ENCODE data around the gene RSPH6A. TPM values are rescaled to one million over a fixed set of nuclear protein-coding genes. Genes with fewer than 3 reads are reported as not detected.

The RSPH6A gene
- total RNA-seq, 1 experiment from 2014 or later: 0.39 TPM

GRCh38 chr19:45766869-45767346 is 48.2 kb downstream of the RSPH6A start:
- ChIA-PET POLR2A (interaction anchor here (0.7 to 4.8 kb wide), 6 partner anchors 32 to 74 kb away, joined by 3 to 115 read pairs (median 5); partner anchors contain the start of genes FBXO46, QPCTL and SNRPD2), CTCF (interaction anchor here (0.6 to 5.6 kb wide), 12 partner anchors 13 to 310 kb away, joined by 3 to 175 read pairs (median 6); partner anchors contain the start of genes DMPK, QPCTL and SNRPD2)
- Mint-ChIP-seq H3K36me3 (no peaks in the 10 kb centered on the region), H3K9me3 (no peaks in the 10 kb centered on the region), H3K27ac (peak overlapping the region; percentile 32; the same call in 1 of the 2 replicates), H3K4me1 (peaks cover 22% of the 10 kb centered on the region), H3K27me3 (ENCODE audit: low read depth) (no peaks in the 10 kb centered on the region), H3K4me3 (peak overlapping the region; percentile 79)
- TF ChIP-seq, protein P1, sequence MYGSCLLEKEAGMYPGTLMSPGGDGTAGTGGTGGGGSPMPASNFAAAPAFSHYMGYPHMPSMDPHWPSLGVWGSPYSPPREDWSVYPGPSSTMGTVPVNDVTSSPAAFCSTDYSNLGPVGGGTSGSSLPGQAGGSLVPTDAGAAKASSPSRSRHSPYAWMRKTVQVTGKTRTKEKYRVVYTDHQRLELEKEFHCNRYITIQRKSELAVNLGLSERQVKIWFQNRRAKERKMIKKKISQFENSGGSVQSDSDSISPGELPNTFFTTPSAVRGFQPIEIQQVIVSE (CRISPR knock-in tag; IDR thresholded peaks at IDR 0.05; ENCODE audit: borderline replicate concordance): no peak
- TF ChIP-seq FOXJ3 (CRISPR knock-in tag; IDR thresholded peaks at IDR 0.05; ENCODE audit: borderline replicate concordance): no peak
- no peak for TF ChIP-seq MYBL2 (CRISPR knock-in tag; IDR thresholded peaks at IDR 0.05)
- no peak for TF ChIP-seq TEAD4 (CRISPR knock-in tag; IDR thresholded peaks at IDR 0.05)
- TF ChIP-seq E2F5 (CRISPR knock-in tag; IDR thresholded peaks at IDR 0.05): no peak
- ATAC-seq (no peak), DNase-seq (ENCODE audit: low spot score) (peak; percentile 29)

DNA sequence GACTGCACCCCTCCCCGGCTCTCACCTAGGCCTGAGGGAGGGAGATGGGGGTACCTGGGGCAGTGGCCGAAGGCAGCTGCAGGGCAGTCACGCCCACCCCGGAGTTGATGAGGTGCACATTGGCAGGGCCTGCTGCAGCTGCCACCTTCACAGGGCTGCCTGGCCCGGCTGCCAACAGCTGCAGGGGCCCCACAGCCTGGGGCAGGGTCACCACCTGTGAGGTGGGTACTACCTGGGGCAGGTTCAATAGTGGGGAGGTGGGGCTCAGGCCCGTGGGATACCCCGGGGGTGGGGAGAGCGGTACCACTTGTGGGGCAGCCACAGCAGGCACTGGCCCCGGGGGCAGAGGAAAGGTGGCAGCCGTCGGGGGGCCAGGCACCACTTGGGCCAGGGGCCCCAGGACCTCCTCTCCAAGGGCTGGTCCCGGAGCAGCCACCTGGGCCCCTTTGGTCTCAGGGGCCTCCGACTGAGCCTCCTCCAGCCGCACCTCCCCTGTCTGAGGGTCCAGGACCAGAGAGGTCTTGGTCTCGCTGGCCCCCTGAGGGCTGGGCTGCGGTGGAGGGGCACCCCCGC is 48.7 kb downstream of the RSPH6A start:
- POLR2A ChIA-PET: interaction anchor here (0.7 to 4.8 kb wide), 2 partner anchors 50 to 74 kb away, joined by 3 to 115 read pairs; partner anchors contain the start of gene QPCTL
- H3K27ac Mint-ChIP-seq: no peak overlapping the region
- H3K36me3 Mint-ChIP-seq: no peaks in the 10 kb centered on the region
- no peak for ATAC-seq
- DNase-seq (ENCODE audit: low spot score): no peak
- peaks cover 22% of the 10 kb centered on the region for H3K4me1 Mint-ChIP-seq
- no peak for TF ChIP-seq E2F4 (CRISPR knock-in tag; IDR thresholded peaks at IDR 0.05; ENCODE audit: borderline replicate concordance, low read depth)
- no peak for TF ChIP-seq CREM (CRISPR knock-in tag; IDR thresholded peaks at IDR 0.05)
- TF ChIP-seq, protein P2, sequence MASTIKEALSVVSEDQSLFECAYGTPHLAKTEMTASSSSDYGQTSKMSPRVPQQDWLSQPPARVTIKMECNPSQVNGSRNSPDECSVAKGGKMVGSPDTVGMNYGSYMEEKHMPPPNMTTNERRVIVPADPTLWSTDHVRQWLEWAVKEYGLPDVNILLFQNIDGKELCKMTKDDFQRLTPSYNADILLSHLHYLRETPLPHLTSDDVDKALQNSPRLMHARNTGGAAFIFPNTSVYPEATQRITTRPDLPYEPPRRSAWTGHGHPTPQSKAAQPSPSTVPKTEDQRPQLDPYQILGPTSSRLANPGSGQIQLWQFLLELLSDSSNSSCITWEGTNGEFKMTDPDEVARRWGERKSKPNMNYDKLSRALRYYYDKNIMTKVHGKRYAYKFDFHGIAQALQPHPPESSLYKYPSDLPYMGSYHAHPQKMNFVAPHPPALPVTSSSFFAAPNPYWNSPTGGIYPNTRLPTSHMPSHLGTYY (CRISPR knock-in tag; IDR thresholded peaks at IDR 0.05): no peak
- TF ChIP-seq, protein P3, sequence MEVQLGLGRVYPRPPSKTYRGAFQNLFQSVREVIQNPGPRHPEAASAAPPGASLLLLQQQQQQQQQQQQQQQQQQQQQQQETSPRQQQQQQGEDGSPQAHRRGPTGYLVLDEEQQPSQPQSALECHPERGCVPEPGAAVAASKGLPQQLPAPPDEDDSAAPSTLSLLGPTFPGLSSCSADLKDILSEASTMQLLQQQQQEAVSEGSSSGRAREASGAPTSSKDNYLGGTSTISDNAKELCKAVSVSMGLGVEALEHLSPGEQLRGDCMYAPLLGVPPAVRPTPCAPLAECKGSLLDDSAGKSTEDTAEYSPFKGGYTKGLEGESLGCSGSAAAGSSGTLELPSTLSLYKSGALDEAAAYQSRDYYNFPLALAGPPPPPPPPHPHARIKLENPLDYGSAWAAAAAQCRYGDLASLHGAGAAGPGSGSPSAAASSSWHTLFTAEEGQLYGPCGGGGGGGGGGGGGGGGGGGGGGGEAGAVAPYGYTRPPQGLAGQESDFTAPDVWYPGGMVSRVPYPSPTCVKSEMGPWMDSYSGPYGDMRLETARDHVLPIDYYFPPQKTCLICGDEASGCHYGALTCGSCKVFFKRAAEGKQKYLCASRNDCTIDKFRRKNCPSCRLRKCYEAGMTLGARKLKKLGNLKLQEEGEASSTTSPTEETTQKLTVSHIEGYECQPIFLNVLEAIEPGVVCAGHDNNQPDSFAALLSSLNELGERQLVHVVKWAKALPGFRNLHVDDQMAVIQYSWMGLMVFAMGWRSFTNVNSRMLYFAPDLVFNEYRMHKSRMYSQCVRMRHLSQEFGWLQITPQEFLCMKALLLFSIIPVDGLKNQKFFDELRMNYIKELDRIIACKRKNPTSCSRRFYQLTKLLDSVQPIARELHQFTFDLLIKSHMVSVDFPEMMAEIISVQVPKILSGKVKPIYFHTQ (CRISPR knock-in tag; IDR thresholded peaks at IDR 0.05): no peak
- TF ChIP-seq MLX (CRISPR knock-in tag; IDR thresholded peaks at IDR 0.05): no peak
- no peak for TF ChIP-seq HMGA2 (CRISPR knock-in tag; IDR thresholded peaks at IDR 0.05)
- TF ChIP-seq ESRRA (CRISPR knock-in tag; IDR thresholded peaks at IDR 0.05; ENCODE audit: borderline replicate concordance): no peak
- TF ChIP-seq MAX (CRISPR knock-in tag; IDR thresholded peaks at IDR 0.05): no peak
- no peak for TF ChIP-seq RORB (CRISPR knock-in tag; IDR thresholded peaks at IDR 0.05)
- TF ChIP-seq ELF4 (CRISPR knock-in tag; IDR thresholded peaks at IDR 0.05; ENCODE audit: low read depth): no peak
- TF ChIP-seq NFATC4 (CRISPR knock-in tag; IDR thresholded peaks at IDR 0.05): no peak
- TF ChIP-seq, protein P4, sequence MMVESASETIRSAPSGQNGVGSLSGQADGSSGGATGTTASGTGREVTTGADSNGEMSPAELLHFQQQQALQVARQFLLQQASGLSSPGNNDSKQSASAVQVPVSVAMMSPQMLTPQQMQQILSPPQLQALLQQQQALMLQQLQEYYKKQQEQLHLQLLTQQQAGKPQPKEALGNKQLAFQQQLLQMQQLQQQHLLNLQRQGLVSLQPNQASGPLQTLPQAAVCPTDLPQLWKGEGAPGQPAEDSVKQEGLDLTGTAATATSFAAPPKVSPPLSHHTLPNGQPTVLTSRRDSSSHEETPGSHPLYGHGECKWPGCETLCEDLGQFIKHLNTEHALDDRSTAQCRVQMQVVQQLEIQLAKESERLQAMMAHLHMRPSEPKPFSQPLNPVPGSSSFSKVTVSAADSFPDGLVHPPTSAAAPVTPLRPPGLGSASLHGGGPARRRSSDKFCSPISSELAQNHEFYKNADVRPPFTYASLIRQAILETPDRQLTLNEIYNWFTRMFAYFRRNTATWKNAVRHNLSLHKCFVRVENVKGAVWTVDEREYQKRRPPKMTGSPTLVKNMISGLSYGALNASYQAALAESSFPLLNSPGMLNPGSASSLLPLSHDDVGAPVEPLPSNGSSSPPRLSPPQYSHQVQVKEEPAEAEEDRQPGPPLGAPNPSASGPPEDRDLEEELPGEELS (CRISPR knock-in tag; IDR thresholded peaks at IDR 0.05): no peak
- no peak for TF ChIP-seq ZNF423 (CRISPR knock-in tag; IDR thresholded peaks at IDR 0.05)
- TF ChIP-seq TEAD4 (CRISPR knock-in tag; IDR thresholded peaks at IDR 0.05): no peak
- no peaks in the 10 kb centered on the region for H3K27me3 Mint-ChIP-seq (ENCODE audit: low read depth)
- H3K9me3 Mint-ChIP-seq: no peaks in the 10 kb centered on the region
- CTCF ChIA-PET: interaction anchor here (0.6 to 5.6 kb wide), 8 partner anchors 12 to 89 kb away, joined by 3 to 175 read pairs (median 6); partner anchors contain the start of genes DMPK, QPCTL and SNRPD2
- H3K4me3 Mint-ChIP-seq: no peak overlapping the region

Data from WTC11 (cell line).